OCI-LY1 (cell line): ENCODE measurements around the gene ALDH6A1.

Source experiments
- H2AFZ ChIP-seq: fragments of 200-600 bp; sonication (generic), shearing (Covaris generic); 2 replicates; pipeline ENCODE4 v1.6.0; 2014; ENCODE audit warnings: antibody characterized with exemption, mild to moderate bottlenecking, low read length
- H3F3A ChIP-seq: fragments of 200-600 bp; sonication (generic), shearing (Covaris generic); 2 replicates; pipeline ENCODE4 v1.6.0; 2014; ENCODE audit warnings: mild to moderate bottlenecking, antibody characterized with exemption, low read length, moderate library complexity; ENCODE audit not compliant: insufficient read depth
- H3K27ac ChIP-seq: fragments of 200-600 bp; sonication (generic); 2 replicates; pipeline ENCODE4 v1.5.1; 2014; ENCODE audit warnings: low read length, mixed run types, mild to moderate bottlenecking, low read depth; ENCODE audit not compliant: poor library complexity, severe bottlenecking
- H3K27me3 ChIP-seq: fragments of 200-600 bp; sonication (generic); 2 replicates; pipeline ENCODE4 v1.6.0; 2014; ENCODE audit warnings: antibody characterized with exemption, mild to moderate bottlenecking, low read length, moderate library complexity; ENCODE audit not compliant: insufficient read depth
- H3K36me3 ChIP-seq: fragments of 200-600 bp; sonication (generic); 2 replicates; pipeline ENCODE4 v1.6.1; 2014; ENCODE audit warnings: mild to moderate bottlenecking, antibody characterized with exemption, low read length, moderate library complexity, mixed read lengths; ENCODE audit not compliant: insufficient read depth
- H3K4me1 ChIP-seq: fragments of 200-600 bp; sonication (generic); 2 replicates; pipeline ENCODE4 v1.5.1; 2014; ENCODE audit warnings: mild to moderate bottlenecking, low read length, moderate library complexity; ENCODE audit not compliant: insufficient read depth, severe bottlenecking
- H3K4me2 ChIP-seq: fragments of 200-600 bp; sonication (generic), shearing (Covaris generic); 2 replicates; pipeline ENCODE4 v1.6.1; 2014; ENCODE audit warnings: low read length
- H3K4me3 ChIP-seq: fragments of 200-600 bp; sonication (generic); 2 replicates; pipeline ENCODE4 v1.5.1; 2014; ENCODE audit warnings: low read length, low read depth, mild to moderate bottlenecking, mixed read lengths; ENCODE audit not compliant: poor library complexity, severe bottlenecking
- H3K79me2 ChIP-seq: fragments of 200-600 bp; shearing (Covaris generic); 2 replicates; pipeline ENCODE4 v1.6.1; 2016; ENCODE audit warnings: mixed run types, low read length, mixed read lengths; ENCODE audit not compliant: insufficient read depth
- H3K9ac ChIP-seq: fragments of 200-600 bp; sonication (generic), shearing (Covaris generic); 2 replicates; pipeline ENCODE4 v1.6.1; 2014; ENCODE audit warnings: mild to moderate bottlenecking, low read length, mixed read lengths
- H3K9me2 ChIP-seq: fragments of 200-600 bp; sonication (generic), shearing (Covaris generic); 2 replicates; pipeline ENCODE4 v1.6.1; 2014; ENCODE audit warnings: low read depth, mild to moderate bottlenecking, low read length, mixed read lengths
- H3K9me3 ChIP-seq: fragments of 200-600 bp; shearing (Covaris generic); 2 replicates; pipeline ENCODE4 v1.6.1; 2014; ENCODE audit warnings: low read length, mixed read lengths
- H4K20me1 ChIP-seq: fragments of 200-600 bp; sonication (generic), shearing (Covaris generic); 2 replicates; pipeline ENCODE4 v1.6.0; 2016; ENCODE audit warnings: mild to moderate bottlenecking, low read length; ENCODE audit not compliant: insufficient read depth
- EZH2 ChIP-seq: fragments of 200-600 bp; sonication (generic), shearing (Covaris generic); IDR thresholded peaks from 2 replicates; pipeline ENCODE4 v1.8.0; 2017; ENCODE audit warnings: borderline replicate concordance, mixed run types, mild to moderate bottlenecking, antibody characterized with exemption, low read length, moderate library complexity, mixed read lengths
- TF ChIP-seq, protein P1 (sequence below): fragments of 200-600 bp; sonication (generic), shearing (Covaris generic); IDR thresholded peaks from 2 replicates; pipeline ENCODE4 v1.5.1; 2017; ENCODE audit warnings: mild to moderate bottlenecking, antibody characterized with exemption, low read length, moderate library complexity, mixed read lengths

ALDH6A1 gene

DNA sequence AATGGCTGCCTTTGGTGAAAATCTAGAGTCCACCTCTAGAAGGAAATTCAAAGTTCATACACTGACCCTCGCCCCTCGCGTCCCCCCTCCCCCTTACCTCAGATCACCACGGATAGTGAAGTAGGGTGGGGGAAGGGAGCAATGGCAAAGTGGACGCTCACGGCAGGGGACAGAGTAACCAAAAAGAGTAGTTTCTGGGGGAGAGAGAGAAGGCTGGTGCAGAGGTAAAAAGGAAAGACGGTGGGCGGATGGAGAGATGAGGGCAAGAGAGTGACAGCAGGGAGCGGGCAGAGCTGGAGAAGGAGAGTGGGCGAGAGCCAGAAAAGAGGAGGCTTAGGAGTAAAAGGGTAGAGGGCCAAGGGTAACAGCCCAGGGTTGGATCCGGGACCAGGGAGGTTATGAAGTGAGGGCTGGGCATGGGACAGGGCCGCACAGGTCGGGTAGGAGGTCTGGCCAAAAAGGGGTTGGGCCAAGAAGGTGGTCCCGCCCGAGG, 423 bp downstream of the ALDH6A1 start:
- H3K4me2 ChIP-seq: peak overlapping the region; percentile 85
- no peak for TF ChIP-seq EZH2
- TF ChIP-seq, protein P1, sequence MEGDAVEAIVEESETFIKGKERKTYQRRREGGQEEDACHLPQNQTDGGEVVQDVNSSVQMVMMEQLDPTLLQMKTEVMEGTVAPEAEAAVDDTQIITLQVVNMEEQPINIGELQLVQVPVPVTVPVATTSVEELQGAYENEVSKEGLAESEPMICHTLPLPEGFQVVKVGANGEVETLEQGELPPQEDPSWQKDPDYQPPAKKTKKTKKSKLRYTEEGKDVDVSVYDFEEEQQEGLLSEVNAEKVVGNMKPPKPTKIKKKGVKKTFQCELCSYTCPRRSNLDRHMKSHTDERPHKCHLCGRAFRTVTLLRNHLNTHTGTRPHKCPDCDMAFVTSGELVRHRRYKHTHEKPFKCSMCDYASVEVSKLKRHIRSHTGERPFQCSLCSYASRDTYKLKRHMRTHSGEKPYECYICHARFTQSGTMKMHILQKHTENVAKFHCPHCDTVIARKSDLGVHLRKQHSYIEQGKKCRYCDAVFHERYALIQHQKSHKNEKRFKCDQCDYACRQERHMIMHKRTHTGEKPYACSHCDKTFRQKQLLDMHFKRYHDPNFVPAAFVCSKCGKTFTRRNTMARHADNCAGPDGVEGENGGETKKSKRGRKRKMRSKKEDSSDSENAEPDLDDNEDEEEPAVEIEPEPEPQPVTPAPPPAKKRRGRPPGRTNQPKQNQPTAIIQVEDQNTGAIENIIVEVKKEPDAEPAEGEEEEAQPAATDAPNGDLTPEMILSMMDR: no peak
- no peaks in the 10 kb centered on the region for H4K20me1 ChIP-seq
- peak overlapping the region; percentile 67 for H3K9ac ChIP-seq
- no peak overlapping the region for H2AFZ ChIP-seq
- peak overlapping the region; percentile 86 for H3K4me3 ChIP-seq
- no peaks in the 10 kb centered on the region for H3K9me3 ChIP-seq
- H3F3A ChIP-seq: no peaks in the 10 kb centered on the region
- no peaks in the 10 kb centered on the region for H3K36me3 ChIP-seq
- no peak overlapping the region for H3K27ac ChIP-seq
- peaks cover 24% of the 10 kb centered on the region for H3K4me1 ChIP-seq
- H3K79me2 ChIP-seq: peaks cover 21% of the 10 kb centered on the region; the same call in 1 of the 2 replicates
- no peaks in the 10 kb centered on the region for H3K9me2 ChIP-seq
- H3K27me3 ChIP-seq: no peaks in the 10 kb centered on the region

DNA sequence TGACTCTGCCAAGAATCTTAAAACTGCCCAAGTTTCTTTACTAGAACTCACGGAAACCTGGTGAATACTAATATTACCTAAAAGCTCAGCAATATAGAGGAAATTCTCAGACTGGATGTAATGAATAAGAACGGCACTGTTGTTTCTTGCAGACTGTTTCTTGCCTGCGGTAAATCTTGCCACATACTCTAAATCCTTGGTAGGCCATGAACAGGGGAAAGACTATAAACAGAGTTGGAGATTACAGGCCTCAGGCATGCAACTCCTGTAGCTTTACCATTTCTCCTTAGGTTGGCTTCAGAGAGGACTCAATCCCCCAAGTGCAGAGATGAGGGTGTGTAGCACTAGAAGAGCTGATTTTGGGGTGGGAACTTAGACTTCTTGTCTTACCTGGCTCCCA, 1.1 kb downstream of the ALDH6A1 start:
- Histone ChIP-seq H2AFZ (no peak overlapping the region), H3K9me3 (no peaks in the 10 kb centered on the region), H3K27ac (no peak overlapping the region), H3F3A (no peaks in the 10 kb centered on the region), H3K4me1 (peaks cover 24% of the 10 kb centered on the region), H3K4me2 (peak overlapping the region; percentile 85; the same call in 1 of the 2 replicates), H3K9me2 (no peaks in the 10 kb centered on the region), H3K36me3 (no peaks in the 10 kb centered on the region), H3K4me3 (no peak overlapping the region), H3K9ac (no peak overlapping the region; the same call in 1 of the 2 replicates), H3K79me2 (peaks cover 17% of the 10 kb centered on the region; the same call in 1 of the 2 replicates), H4K20me1 (no peaks in the 10 kb centered on the region), H3K27me3 (no peaks in the 10 kb centered on the region)
- TF ChIP-seq, protein P1: no peak
- TF ChIP-seq EZH2: no peak

- Histone ChIP-seq H2AFZ (no peak overlapping the region), H3K27me3 (no peaks in the 10 kb centered on the region), H3K4me1 (peaks cover 24% of the 10 kb centered on the region), H3K9me2 (no peaks in the 10 kb centered on the region), H3F3A (no peaks in the 10 kb centered on the region), H3K9me3 (no peaks in the 10 kb centered on the region), H3K9ac (no peak overlapping the region), H4K20me1 (no peaks in the 10 kb centered on the region), H3K27ac (no peak overlapping the region), H3K36me3 (no peaks in the 10 kb centered on the region), H3K4me2 (no peak overlapping the region), H3K4me3 (no peak overlapping the region), H3K79me2 (peaks cover 13% of the 10 kb centered on the region; the same call in 1 of the 2 replicates)
- no peak for TF ChIP-seq EZH2
- TF ChIP-seq, protein P1: no peak
Measured at GRCh38 chr14:74081491-74081890, 2.8 kb downstream of the ALDH6A1 start.
